ENCODE measurements around the gene HK1. TPM values are rescaled to one million over a fixed set of nuclear protein-coding genes. Genes with fewer than 3 reads are reported as not detected.
A peak's percentile ranks its signal among the peaks of the same experiment; 100 is the strongest.

The HK1 gene
- polyA plus RNA-seq, 1 donor: 28.6 TPM

GRCh38 chr10:69374931-69375306 is 96.6 kb downstream of the HK1 start:
- no peak for DNase-seq (ENCODE audit: low read depth)

GRCh38 chr10:69375307-69376151 is 97.2 kb downstream of the HK1 start:
- no peak for DNase-seq (ENCODE audit: low read depth)

GRCh38 chr10:69376662-69377061 is 98.4 kb downstream of the HK1 start:
- no peak for DNase-seq (ENCODE audit: low read depth)

GRCh38 chr10:69377191-69377590 is 98.9 kb downstream of the HK1 start:
- DNase-seq (ENCODE audit: low read depth): no peak

GRCh38 chr10:69377933-69378332 is 99.6 kb downstream of the HK1 start:
- DNase-seq (ENCODE audit: low read depth): no peak

- no peak for DNase-seq (ENCODE audit: low read depth)
Measured at GRCh38 chr10:69379800-69380199, 101.5 kb downstream of the HK1 start.

- DNase-seq (ENCODE audit: low read depth): no peak
Measured at GRCh38 chr10:69382382-69383117, 104.3 kb downstream of the HK1 start.

GRCh38 chr10:69383558-69383957 is 105.3 kb downstream of the HK1 start:
- no peak for DNase-seq (ENCODE audit: low read depth)

GRCh38 chr10:69384320-69384719 is 106.0 kb downstream of the HK1 start:
- no peak for DNase-seq (ENCODE audit: low read depth)

- DNase-seq (ENCODE audit: low read depth): no peak
Measured at GRCh38 chr10:69385454-69386350, 107.4 kb downstream of the HK1 start.

GRCh38 chr10:69387500-69387899 is 109.2 kb downstream of the HK1 start:
- no peak for DNase-seq (ENCODE audit: low read depth)

GRCh38 chr10:69388488-69388887 is 110.2 kb downstream of the HK1 start:
- DNase-seq (ENCODE audit: low read depth): no peak

- no peak for DNase-seq (ENCODE audit: low read depth)
Measured at GRCh38 chr10:69389827-69390490, 111.7 kb downstream of the HK1 start.

GRCh38 chr10:69391158-69391557 is 112.9 kb downstream of the HK1 start:
- DNase-seq (ENCODE audit: low read depth): no peak

- peak; percentile 51 for DNase-seq (ENCODE audit: low read depth)
Measured at GRCh38 chr10:69392481-69393000, 114.2 kb downstream of the HK1 start.

GRCh38 chr10:69394020-69394419 is 115.7 kb downstream of the HK1 start:
- no peak for DNase-seq (ENCODE audit: low read depth)

- peak; percentile 36 for DNase-seq (ENCODE audit: low read depth)
Measured at GRCh38 chr10:69397972-69398371, 119.7 kb downstream of the HK1 start.

GRCh38 chr10:69398466-69398865 is 120.2 kb downstream of the HK1 start:
- DNase-seq (ENCODE audit: low read depth): no peak

GRCh38 chr10:69400936-69401335 is 122.6 kb downstream of the HK1 start:
- DNase-seq (ENCODE audit: low read depth): no peak

GRCh38 chr10:69401416-69401815 is 123.1 kb downstream of the HK1 start:
- DNase-seq (ENCODE audit: low read depth): no peak

GRCh38 chr10:69402386-69402785 is 124.1 kb downstream of the HK1 start:
- DNase-seq (ENCODE audit: low read depth): no peak
